Glomerular endothelial cell (primary cell): ENCODE measurements around the gene STX3. TPM values are rescaled to one million over a fixed set of nuclear protein-coding genes. Genes with fewer than 3 reads are reported as not detected.
"Not testable (repeated sequence)": the region's sequence is repeated elsewhere in the genome, so short reads cannot be mapped to it uniquely, and the experiment has no call there.

Source experiments
- DNase-seq: peaks from one replicate; pipeline ENCODE4 v3.0.0-alpha.2; 2011; ENCODE audit warnings: low read depth, low spot score; ENCODE audit errors: extremely low read depth
- total RNA-seq: library from RNA; depleted of rRNA; stranded (reverse); fragments of >200 nt; gene quantifications from 2 replicates; pipeline ENCODE4 v1.2.3, GENCODE V29; 2015

STX3 gene
- total RNA-seq, 1 donor from 2014 or later = 70.9 TPM

- DNase-seq = no peak
Measured at GRCh38 chr11:59829358-59829757, 74.2 kb downstream of the STX3 start.

- DNase-seq = no peak
Measured at GRCh38 chr11:59833602-59834001, 78.4 kb downstream of the STX3 start.

GRCh38 chr11:59839615-59840014, 84.4 kb downstream of the STX3 start:
- no peak for DNase-seq

- no peak for DNase-seq
Measured at GRCh38 chr11:59841514-59841913, 86.3 kb downstream of the STX3 start.

- no peak for DNase-seq
Measured at GRCh38 chr11:59842316-59842715, 87.1 kb downstream of the STX3 start.

GRCh38 chr11:59845399-59845798, 90.2 kb downstream of the STX3 start, which contains the start of gene CBLIF:
TSS of gene CBLIF (minus strand) at chr11:59845499. CDS start at chr11:59845453, 46 bp downstream.
- DNase-seq = no peak

GRCh38 chr11:59846556-59846955, 91.4 kb downstream of the STX3 start:
- no peak for DNase-seq

- DNase-seq = no peak
Measured at GRCh38 chr11:59847626-59848025, 92.5 kb downstream of the STX3 start.

- not testable (repeated sequence) for DNase-seq
Measured at GRCh38 chr11:59848439-59848838, 93.3 kb downstream of the STX3 start.

GRCh38 chr11:59849129-59849528, 94.0 kb downstream of the STX3 start:
- no peak for DNase-seq

GRCh38 chr11:59849551-59849950, 94.4 kb downstream of the STX3 start:
- DNase-seq = not testable (repeated sequence)

GRCh38 chr11:59851416-59851815, 96.2 kb downstream of the STX3 start:
- not testable (repeated sequence) for DNase-seq

GRCh38 chr11:59854871-59855270, 99.7 kb downstream of the STX3 start:
- no peak for DNase-seq

Other genes with a start within 250 kb of the STX3 start
- gene OR4D9, start 243.8 kb upstream of the STX3 start, total RNA-seq = not detected in 2 replicates
- 26.7 and 33.3 TPM in 2 replicates for gene OSBP, start 139.6 kb upstream of the STX3 start, total RNA-seq
- gene PATL1, start 86.3 kb upstream of the STX3 start, total RNA-seq = 16.2 and 30.7 TPM in 2 replicates
- not detected in 2 replicates for gene OR10V1, start 41.5 kb upstream of the STX3 start, total RNA-seq
- 44.8 and 51.2 TPM in 2 replicates for gene MRPL16, start 55.4 kb downstream of the STX3 start, total RNA-seq
- not detected in 2 replicates for gene CBLIF, start 90.1 kb downstream of the STX3 start, total RNA-seq
- gene TCN1, start 111.1 kb downstream of the STX3 start, total RNA-seq = not detected in 2 replicates
- not detected in 2 replicates for gene OOSP3, start 123.4 kb downstream of the STX3 start, total RNA-seq
- not detected in 2 replicates for gene OOSP1, start 183.1 kb downstream of the STX3 start, total RNA-seq
- gene OOSP4A, start 208.7 kb downstream of the STX3 start, total RNA-seq = not detected in 2 replicates